Stimulated activated CD8-positive, alpha-beta memory T cell treated with anti-CD3 and anti-CD28 coated beads, Interleukin-12 subunit alpha, Interleukin-12 subunit beta, amount 100 ng/mL, for 24 hours (primary cell): ENCODE data around the gene LMO1.

Source experiments
- DNase-seq: peaks from one replicate; pipeline ENCODE4 v3.0.0-alpha.2; 2020; ENCODE audit errors: extremely low read depth

LMO1 gene

GRCh38 chr11:8205566-8205965 lies 58.1 kb downstream of the LMO1 start:
- DNase-seq, result no peak

GRCh38 chr11:8204596-8204995 lies 59.1 kb downstream of the LMO1 start:
- DNase-seq, result no peak

GRCh38 chr11:8204025-8204424 lies 59.7 kb downstream of the LMO1 start:
- DNase-seq, result no peak

GRCh38 chr11:8203414-8203715 lies 60.3 kb downstream of the LMO1 start:
- no peak for DNase-seq

GRCh38 chr11:8202516-8203413 lies 60.9 kb downstream of the LMO1 start:
- DNase-seq, result no peak

- DNase-seq, result no peak
Measured at GRCh38 chr11:8201644-8202365, 61.9 kb downstream of the LMO1 start.

- DNase-seq, result no peak
Measured at GRCh38 chr11:8199676-8200075, 64.0 kb downstream of the LMO1 start.

- DNase-seq, result no peak
Measured at GRCh38 chr11:8196749-8197148, 66.9 kb downstream of the LMO1 start.

GRCh38 chr11:8194956-8195355 lies 68.7 kb downstream of the LMO1 start:
- DNase-seq, result no peak

GRCh38 chr11:8192896-8193209 lies 70.8 kb downstream of the LMO1 start:
- DNase-seq, result no peak

- no peak for DNase-seq
Measured at GRCh38 chr11:8192016-8192895, 71.4 kb downstream of the LMO1 start.

GRCh38 chr11:8190431-8190830 lies 73.2 kb downstream of the LMO1 start:
- DNase-seq, result no peak

GRCh38 chr11:8186429-8186828 lies 77.2 kb downstream of the LMO1 start:
- no peak for DNase-seq

- DNase-seq, result no peak
Measured at GRCh38 chr11:8183111-8183510, 80.6 kb downstream of the LMO1 start.

GRCh38 chr11:8180469-8180868 lies 83.2 kb downstream of the LMO1 start:
- DNase-seq, result no peak

- no peak for DNase-seq
Measured at GRCh38 chr11:8178297-8178696, 85.4 kb downstream of the LMO1 start.

GRCh38 chr11:8177136-8177535 lies 86.5 kb downstream of the LMO1 start:
- DNase-seq, result no peak
